Stimulated activated CD4-positive, alpha-beta T cell treated with anti-CD3 and anti-CD28 coated beads, TNF-alpha, amount 100 ng/mL, for 48 hours (primary cell): ENCODE results near the gene RASEF.
"Not testable (repeated sequence)": the region's sequence is repeated elsewhere in the genome, so short reads cannot be mapped to it uniquely, and the experiment has no call there.

Source experiments
- DNase-seq, 3 donors: peaks; one replicate each; pipeline ENCODE4 v3.0.0-alpha.2; 2020; ENCODE audit warnings: low read depth in 3 of 3

RASEF gene

GRCh38 chr9:82975176-82975575, 87.8 kb downstream of the RASEF start:
- DNase-seq: no peak

- no peak for DNase-seq
Measured at GRCh38 chr9:82972446-82972845, 90.5 kb downstream of the RASEF start.

GRCh38 chr9:82970359-82970758, 92.6 kb downstream of the RASEF start:
- no peak for DNase-seq

- no peak for DNase-seq
Measured at GRCh38 chr9:82969291-82969690, 93.7 kb downstream of the RASEF start.

- no peak for DNase-seq
Measured at GRCh38 chr9:82968816-82969215, 94.1 kb downstream of the RASEF start.

- DNase-seq: no peak
Measured at GRCh38 chr9:82968388-82968787, 94.6 kb downstream of the RASEF start.

GRCh38 chr9:82961504-82962125, 101.3 kb downstream of the RASEF start:
- DNase-seq: peak; percentile 17 to 50 (median 28)

- DNase-seq: no peak
Measured at GRCh38 chr9:82957529-82958379, 105.2 kb downstream of the RASEF start.

- DNase-seq: no peak
Measured at GRCh38 chr9:82949203-82949602, 113.7 kb downstream of the RASEF start.

- DNase-seq: no peak
Measured at GRCh38 chr9:82940376-82940775, 122.6 kb downstream of the RASEF start.

GRCh38 chr9:82939451-82939850, 123.5 kb downstream of the RASEF start:
- no peak for DNase-seq

- DNase-seq: no peak
Measured at GRCh38 chr9:82938426-82939218, 124.3 kb downstream of the RASEF start.

- not testable (repeated sequence) for DNase-seq
Measured at GRCh38 chr9:82936561-82936960, 126.4 kb downstream of the RASEF start.

- no peak for DNase-seq
Measured at GRCh38 chr9:82934949-82935348, 128.0 kb downstream of the RASEF start.

- DNase-seq: not testable (repeated sequence)
Measured at GRCh38 chr9:82934025-82934424, 128.9 kb downstream of the RASEF start.

GRCh38 chr9:82930116-82930515, 132.8 kb downstream of the RASEF start:
- DNase-seq: no peak
